OCI-LY1 (cell line): ENCODE data around the gene PRAMEF15.
"Not testable (repeated sequence)": the region's sequence is repeated elsewhere in the genome, so short reads cannot be mapped to it uniquely, and the experiment has no call there.

ENCODE experiments used
- EZH2 ChIP-seq: fragments of 200-600 bp; sonication (generic), shearing (Covaris generic); IDR thresholded peaks from 2 replicates; pipeline ENCODE4 v1.8.0; 2017; ENCODE audit warnings: borderline replicate concordance, mixed run types, mild to moderate bottlenecking, antibody characterized with exemption, low read length, moderate library complexity, mixed read lengths
- TF ChIP-seq, protein P1 (sequence below): fragments of 200-600 bp; sonication (generic), shearing (Covaris generic); IDR thresholded peaks from 2 replicates; pipeline ENCODE4 v1.5.1; 2017; ENCODE audit warnings: mild to moderate bottlenecking, antibody characterized with exemption, low read length, moderate library complexity, mixed read lengths

- TF ChIP-seq, protein P1, sequence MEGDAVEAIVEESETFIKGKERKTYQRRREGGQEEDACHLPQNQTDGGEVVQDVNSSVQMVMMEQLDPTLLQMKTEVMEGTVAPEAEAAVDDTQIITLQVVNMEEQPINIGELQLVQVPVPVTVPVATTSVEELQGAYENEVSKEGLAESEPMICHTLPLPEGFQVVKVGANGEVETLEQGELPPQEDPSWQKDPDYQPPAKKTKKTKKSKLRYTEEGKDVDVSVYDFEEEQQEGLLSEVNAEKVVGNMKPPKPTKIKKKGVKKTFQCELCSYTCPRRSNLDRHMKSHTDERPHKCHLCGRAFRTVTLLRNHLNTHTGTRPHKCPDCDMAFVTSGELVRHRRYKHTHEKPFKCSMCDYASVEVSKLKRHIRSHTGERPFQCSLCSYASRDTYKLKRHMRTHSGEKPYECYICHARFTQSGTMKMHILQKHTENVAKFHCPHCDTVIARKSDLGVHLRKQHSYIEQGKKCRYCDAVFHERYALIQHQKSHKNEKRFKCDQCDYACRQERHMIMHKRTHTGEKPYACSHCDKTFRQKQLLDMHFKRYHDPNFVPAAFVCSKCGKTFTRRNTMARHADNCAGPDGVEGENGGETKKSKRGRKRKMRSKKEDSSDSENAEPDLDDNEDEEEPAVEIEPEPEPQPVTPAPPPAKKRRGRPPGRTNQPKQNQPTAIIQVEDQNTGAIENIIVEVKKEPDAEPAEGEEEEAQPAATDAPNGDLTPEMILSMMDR = not testable (repeated sequence)
- not testable (repeated sequence) for TF ChIP-seq EZH2
These were observed 13.2 kb upstream of the PRAMEF15 start for GRCh38 chr1:13302197-13302596.
